ENCODE measurements around the gene TRABD2B. TPM values are rescaled to one million over a fixed set of nuclear protein-coding genes. Genes with fewer than 3 reads are reported as not detected.

Gene TRABD2B
- total RNA-seq, 1 experiment from 2014 or later, result 10.3 TPM

DNA sequence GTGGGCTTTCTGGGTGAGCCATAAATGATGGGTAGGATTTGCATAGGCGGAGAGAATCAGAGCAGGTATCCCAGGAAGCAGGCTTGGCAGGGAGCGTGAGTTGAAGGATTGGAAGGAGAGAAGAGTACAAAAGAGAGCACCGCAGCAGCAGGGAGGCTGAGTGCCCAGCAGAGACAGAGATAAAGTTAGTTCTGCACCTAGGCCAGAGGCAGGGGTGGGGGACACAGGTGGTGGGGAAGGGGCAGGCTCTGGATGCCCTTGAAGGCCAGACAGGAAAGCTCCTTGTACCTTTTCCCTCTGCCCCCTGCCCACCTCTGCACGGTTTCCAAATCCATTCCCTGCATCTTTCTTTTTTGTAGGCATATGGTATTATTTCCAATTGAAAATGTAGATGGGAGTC is 33.0 kb upstream of the TRABD2B start:
- Mint-ChIP-seq H3K9me3 (no peaks in the 10 kb centered on the region), H3K27me3 (ENCODE audit: low read depth) (peaks cover 35% of the 10 kb centered on the region), H3K4me1 (peaks cover 47% of the 10 kb centered on the region), H3K36me3 (no peaks in the 10 kb centered on the region), H3K4me3 (no peak overlapping the region), H3K27ac (no peak overlapping the region)
- TF ChIP-seq, protein P1, sequence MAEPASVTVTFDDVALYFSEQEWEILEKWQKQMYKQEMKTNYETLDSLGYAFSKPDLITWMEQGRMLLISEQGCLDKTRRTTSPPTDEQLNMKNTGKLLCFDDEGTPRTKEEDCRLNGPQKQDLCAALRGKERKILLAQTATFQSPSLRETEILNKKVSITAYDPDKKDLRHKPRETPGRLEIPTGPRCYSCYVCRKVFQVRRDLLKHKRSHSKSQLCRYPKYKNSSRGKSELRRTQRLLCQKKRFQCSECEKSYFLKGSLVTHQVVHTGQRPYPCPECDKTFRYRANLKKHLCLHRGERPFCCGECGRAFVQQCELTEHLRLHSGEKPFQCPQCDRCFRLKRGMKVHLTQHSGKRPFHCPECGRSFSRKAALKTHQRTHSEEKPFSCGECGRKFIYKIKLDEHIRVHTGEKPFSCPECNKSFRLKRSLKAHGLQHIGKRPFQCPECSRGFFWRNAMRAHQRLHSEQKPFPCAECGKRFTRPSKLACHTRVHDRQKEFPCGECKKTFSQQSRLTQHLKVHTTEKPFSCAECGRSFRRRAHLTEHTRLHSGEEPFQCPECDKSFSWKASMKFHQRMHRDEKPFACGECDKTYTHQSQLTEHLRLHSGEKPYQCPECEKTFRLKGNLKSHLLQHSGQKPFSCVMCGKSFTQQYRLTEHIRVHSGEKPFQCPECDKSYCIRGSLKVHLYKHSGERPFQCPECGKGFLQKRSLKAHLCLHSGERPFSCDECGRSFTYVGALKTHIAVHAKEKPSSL (CRISPR knock-in tag; conservative IDR thresholded peaks at IDR 0.05), result no peak
- TF ChIP-seq TEAD1 (CRISPR knock-in tag; IDR thresholded peaks at IDR 0.05), result no peak
- TF ChIP-seq, protein P2, sequence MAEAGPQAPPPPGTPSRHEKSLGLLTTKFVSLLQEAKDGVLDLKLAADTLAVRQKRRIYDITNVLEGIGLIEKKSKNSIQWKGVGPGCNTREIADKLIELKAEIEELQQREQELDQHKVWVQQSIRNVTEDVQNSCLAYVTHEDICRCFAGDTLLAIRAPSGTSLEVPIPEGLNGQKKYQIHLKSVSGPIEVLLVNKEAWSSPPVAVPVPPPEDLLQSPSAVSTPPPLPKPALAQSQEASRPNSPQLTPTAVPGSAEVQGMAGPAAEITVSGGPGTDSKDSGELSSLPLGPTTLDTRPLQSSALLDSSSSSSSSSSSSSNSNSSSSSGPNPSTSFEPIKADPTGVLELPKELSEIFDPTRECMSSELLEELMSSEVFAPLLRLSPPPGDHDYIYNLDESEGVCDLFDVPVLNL (CRISPR knock-in tag; IDR thresholded peaks at IDR 0.05; ENCODE audit: borderline replicate concordance, low read depth), result no peak
- TF ChIP-seq KAT7 (CRISPR knock-in tag; IDR thresholded peaks at IDR 0.05; ENCODE audit: borderline replicate concordance), result no peak
- no peak for TF ChIP-seq ZNF263 (CRISPR knock-in tag; IDR thresholded peaks at IDR 0.05; ENCODE audit: low read depth)
- no peak for TF ChIP-seq GRHL2 (CRISPR knock-in tag; IDR thresholded peaks at IDR 0.05; ENCODE audit: insufficient replicate concordance, severe bottlenecking)
- TF ChIP-seq, protein P3, sequence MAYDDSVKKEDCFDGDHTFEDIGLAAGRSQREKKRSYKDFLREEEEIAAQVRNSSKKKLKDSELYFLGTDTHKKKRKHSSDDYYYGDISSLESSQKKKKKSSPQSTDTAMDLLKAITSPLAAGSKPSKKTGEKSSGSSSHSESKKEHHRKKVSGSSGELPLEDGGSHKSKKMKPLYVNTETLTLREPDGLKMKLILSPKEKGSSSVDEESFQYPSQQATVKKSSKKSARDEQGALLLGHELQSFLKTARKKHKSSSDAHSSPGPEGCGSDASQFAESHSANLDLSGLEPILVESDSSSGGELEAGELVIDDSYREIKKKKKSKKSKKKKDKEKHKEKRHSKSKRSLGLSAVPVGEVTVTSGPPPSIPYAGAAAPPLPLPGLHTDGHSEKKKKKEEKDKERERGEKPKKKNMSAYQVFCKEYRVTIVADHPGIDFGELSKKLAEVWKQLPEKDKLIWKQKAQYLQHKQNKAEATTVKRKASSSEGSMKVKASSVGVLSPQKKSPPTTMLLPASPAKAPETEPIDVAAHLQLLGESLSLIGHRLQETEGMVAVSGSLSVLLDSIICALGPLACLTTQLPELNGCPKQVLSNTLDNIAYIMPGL (CRISPR knock-in tag; IDR thresholded peaks at IDR 0.05), result no peak
- no peak for ATAC-seq
- CTCF ChIA-PET, result interaction anchor here (2.0 kb wide), 1 partner anchor 31 kb away, joined by 8 read pairs; no protein-coding TSS in a partner anchor
- DNase-seq (ENCODE audit: low spot score), result no peak
- POLR2A ChIA-PET, result no interaction called here

DNA sequence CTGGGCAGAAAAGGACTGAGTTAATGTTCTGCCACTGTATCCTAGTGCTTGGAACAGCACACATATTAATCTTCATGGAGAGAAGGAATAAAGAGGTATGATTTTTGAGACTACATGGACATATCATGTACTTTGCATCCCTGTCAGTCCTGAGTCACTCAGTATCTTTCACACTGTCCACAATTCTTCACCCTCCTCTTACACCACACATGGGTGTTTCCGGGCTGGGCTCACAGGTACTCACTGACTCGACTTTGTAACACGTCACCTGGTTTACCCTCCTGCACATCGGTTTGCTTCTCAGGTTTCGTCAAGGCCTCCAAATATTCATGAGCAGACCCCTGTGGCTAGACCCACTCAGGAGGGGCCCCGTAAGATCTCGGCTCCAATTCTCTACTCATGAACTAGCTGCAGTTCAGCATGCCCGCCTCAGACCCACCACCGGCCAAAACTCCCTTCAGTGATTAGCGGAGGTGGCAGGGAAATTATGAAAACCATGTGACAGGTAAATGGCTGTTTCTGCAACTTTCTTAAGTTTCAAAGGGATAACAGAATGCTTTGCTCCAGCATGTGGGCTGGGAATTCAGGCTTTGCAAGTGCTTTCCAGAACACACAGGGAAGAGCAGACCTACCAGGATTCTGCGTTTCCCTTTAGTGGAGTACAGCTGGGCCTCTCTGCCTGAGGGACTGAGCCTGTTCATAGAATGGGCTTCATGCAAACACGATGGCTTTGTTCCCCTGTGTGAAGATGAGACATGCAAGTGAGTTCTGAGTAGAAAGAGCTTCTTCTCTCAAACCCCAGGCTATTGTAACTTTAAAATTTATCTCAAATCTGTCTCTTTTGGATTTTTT is 31.3 kb upstream of the TRABD2B start:
- Mint-ChIP-seq H3K9me3 (no peaks in the 10 kb centered on the region), H3K36me3 (no peaks in the 10 kb centered on the region), H3K27ac (no peak overlapping the region), H3K27me3 (ENCODE audit: low read depth) (peaks cover 26% of the 10 kb centered on the region), H3K4me3 (no peak overlapping the region), H3K4me1 (peaks cover 63% of the 10 kb centered on the region)
- peak; percentile 47 for ATAC-seq
- TF ChIP-seq CBFB (CRISPR knock-in tag; IDR thresholded peaks at IDR 0.05; ENCODE audit: low read depth), result no peak
- TF ChIP-seq PRRX2 (CRISPR knock-in tag; IDR thresholded peaks at IDR 0.05), result no peak
- no peak for TF ChIP-seq ZNF671 (CRISPR knock-in tag; IDR thresholded peaks at IDR 0.05)
- peak; percentile 24 for DNase-seq (ENCODE audit: low spot score)
- ChIA-PET CTCF (interaction anchor here (0.9 to 2.0 kb wide), 3 partner anchors 30 to 33 kb away, joined by 3 to 8 read pairs (median 4); no protein-coding TSS in a partner anchor), POLR2A (no interaction called here)

DNA sequence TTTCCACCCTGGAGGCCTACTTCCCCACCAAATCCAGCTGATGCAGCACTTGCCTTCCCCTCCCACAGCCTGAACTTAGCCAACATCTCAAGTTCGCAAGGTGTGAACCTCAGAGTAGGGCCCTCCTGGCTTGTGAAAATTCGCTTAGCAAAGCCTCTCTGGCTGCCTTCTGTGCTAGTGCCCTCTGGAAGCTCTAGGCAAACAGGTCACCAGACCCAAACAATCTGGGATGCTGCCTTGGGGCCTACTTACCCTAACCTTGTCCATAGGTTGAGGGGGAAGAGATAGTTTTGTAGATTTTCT is 30.3 kb upstream of the TRABD2B start:
- H3K27ac Mint-ChIP-seq, result no peak overlapping the region
- H3K4me3 Mint-ChIP-seq, result no peak overlapping the region
- no peak for ATAC-seq
- CTCF ChIA-PET, result interaction anchor here (1.0 kb wide), 1 partner anchor 33 kb away, joined by 4 read pairs; no protein-coding TSS in a partner anchor
- POLR2A ChIA-PET, result interaction anchor here (0.5 kb wide), 1 partner anchor 526 kb away, joined by 6 read pairs; no protein-coding TSS in a partner anchor
- H3K4me1 Mint-ChIP-seq, result peaks cover 65% of the 10 kb centered on the region
- H3K27me3 Mint-ChIP-seq (ENCODE audit: low read depth), result peaks cover 26% of the 10 kb centered on the region
- DNase-seq (ENCODE audit: low spot score), result no peak
- no peaks in the 10 kb centered on the region for H3K9me3 Mint-ChIP-seq
- H3K36me3 Mint-ChIP-seq, result no peaks in the 10 kb centered on the region
- TF ChIP-seq ZNF671 (CRISPR knock-in tag; IDR thresholded peaks at IDR 0.05), result no peak
- TF ChIP-seq, protein P2 (CRISPR knock-in tag; IDR thresholded peaks at IDR 0.05; ENCODE audit: borderline replicate concordance, low read depth), result no peak
- TF ChIP-seq ZNF219 (CRISPR knock-in tag; IDR thresholded peaks at IDR 0.05; ENCODE audit: borderline replicate concordance), result no peak
- TF ChIP-seq, protein P4, sequence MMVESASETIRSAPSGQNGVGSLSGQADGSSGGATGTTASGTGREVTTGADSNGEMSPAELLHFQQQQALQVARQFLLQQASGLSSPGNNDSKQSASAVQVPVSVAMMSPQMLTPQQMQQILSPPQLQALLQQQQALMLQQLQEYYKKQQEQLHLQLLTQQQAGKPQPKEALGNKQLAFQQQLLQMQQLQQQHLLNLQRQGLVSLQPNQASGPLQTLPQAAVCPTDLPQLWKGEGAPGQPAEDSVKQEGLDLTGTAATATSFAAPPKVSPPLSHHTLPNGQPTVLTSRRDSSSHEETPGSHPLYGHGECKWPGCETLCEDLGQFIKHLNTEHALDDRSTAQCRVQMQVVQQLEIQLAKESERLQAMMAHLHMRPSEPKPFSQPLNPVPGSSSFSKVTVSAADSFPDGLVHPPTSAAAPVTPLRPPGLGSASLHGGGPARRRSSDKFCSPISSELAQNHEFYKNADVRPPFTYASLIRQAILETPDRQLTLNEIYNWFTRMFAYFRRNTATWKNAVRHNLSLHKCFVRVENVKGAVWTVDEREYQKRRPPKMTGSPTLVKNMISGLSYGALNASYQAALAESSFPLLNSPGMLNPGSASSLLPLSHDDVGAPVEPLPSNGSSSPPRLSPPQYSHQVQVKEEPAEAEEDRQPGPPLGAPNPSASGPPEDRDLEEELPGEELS (CRISPR knock-in tag; IDR thresholded peaks at IDR 0.05), result no peak
- TF ChIP-seq SMAD3 (CRISPR knock-in tag; IDR thresholded peaks at IDR 0.05; ENCODE audit: borderline replicate concordance), result no peak
- TF ChIP-seq, protein P5, sequence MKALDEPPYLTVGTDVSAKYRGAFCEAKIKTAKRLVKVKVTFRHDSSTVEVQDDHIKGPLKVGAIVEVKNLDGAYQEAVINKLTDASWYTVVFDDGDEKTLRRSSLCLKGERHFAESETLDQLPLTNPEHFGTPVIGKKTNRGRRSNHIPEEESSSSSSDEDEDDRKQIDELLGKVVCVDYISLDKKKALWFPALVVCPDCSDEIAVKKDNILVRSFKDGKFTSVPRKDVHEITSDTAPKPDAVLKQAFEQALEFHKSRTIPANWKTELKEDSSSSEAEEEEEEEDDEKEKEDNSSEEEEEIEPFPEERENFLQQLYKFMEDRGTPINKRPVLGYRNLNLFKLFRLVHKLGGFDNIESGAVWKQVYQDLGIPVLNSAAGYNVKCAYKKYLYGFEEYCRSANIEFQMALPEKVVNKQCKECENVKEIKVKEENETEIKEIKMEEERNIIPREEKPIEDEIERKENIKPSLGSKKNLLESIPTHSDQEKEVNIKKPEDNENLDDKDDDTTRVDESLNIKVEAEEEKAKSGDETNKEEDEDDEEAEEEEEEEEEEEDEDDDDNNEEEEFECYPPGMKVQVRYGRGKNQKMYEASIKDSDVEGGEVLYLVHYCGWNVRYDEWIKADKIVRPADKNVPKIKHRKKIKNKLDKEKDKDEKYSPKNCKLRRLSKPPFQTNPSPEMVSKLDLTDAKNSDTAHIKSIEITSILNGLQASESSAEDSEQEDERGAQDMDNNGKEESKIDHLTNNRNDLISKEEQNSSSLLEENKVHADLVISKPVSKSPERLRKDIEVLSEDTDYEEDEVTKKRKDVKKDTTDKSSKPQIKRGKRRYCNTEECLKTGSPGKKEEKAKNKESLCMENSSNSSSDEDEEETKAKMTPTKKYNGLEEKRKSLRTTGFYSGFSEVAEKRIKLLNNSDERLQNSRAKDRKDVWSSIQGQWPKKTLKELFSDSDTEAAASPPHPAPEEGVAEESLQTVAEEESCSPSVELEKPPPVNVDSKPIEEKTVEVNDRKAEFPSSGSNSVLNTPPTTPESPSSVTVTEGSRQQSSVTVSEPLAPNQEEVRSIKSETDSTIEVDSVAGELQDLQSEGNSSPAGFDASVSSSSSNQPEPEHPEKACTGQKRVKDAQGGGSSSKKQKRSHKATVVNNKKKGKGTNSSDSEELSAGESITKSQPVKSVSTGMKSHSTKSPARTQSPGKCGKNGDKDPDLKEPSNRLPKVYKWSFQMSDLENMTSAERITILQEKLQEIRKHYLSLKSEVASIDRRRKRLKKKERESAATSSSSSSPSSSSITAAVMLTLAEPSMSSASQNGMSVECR (CRISPR knock-in tag; IDR thresholded peaks at IDR 0.05; ENCODE audit: borderline replicate concordance), result no peak
- no peak for TF ChIP-seq JAZF1 (CRISPR knock-in tag; IDR thresholded peaks at IDR 0.05)
- no peak for TF ChIP-seq TEAD1 (CRISPR knock-in tag; IDR thresholded peaks at IDR 0.05)

All from WTC11 (cell line).